ENCODE measurements around the gene NRP2. TPM values are rescaled to one million over a fixed set of nuclear protein-coding genes. Genes with fewer than 3 reads are reported as not detected.

The NRP2 gene
- total RNA-seq, 2 experiments from 2014 or later: 1.5 to 3.8 TPM

- no peak overlapping the region for H3K4me3 Mint-ChIP-seq
- CTCF ChIA-PET: interaction anchor here (0.6 to 1.1 kb wide), 3 partner anchors 10 to 295 kb away, joined by 3 read pairs; no protein-coding TSS in a partner anchor
- H3K27me3 Mint-ChIP-seq: no peaks in the 10 kb centered on the region
- no peak overlapping the region for H3K27ac Mint-ChIP-seq
- peaks cover 2% of the 10 kb centered on the region for H3K4me1 Mint-ChIP-seq
- no peaks in the 10 kb centered on the region for H3K9me3 Mint-ChIP-seq (ENCODE audit: low read depth)
- ATAC-seq (no peak), DNase-seq (no peak)
- POLR2A ChIA-PET: no interaction called here
- no peaks in the 10 kb centered on the region for H3K36me3 Mint-ChIP-seq (ENCODE audit: low read depth)
- intact Hi-C loops (cut with DNase I, micrococcal nuclease): no loop called here
These were observed 31.4 kb upstream of the NRP2 start for GRCh38 chr2:205650931-205651330.

DNA sequence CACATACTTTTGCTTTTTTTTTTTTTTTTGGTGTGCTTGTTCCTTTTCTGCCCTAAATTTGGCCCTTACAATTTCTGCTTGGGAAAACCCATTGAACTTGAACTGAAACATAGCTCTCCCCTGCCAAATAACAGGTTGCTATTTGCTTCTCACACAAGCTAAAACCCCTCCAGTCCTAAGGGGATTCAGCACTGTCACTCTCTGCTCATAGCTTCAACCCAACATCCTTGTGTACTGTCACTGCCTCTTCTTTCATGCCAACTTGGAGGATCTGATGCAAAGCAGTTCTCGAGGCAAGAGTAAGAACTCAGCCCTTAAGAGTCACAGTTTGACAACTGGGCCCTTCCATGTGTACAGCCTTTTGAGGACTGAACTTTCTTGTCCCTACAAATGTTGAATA lies 30.6 kb upstream of the NRP2 start:
- ATAC-seq (no peak), DNase-seq (no peak)
- intact Hi-C loops (cut with DNase I, micrococcal nuclease): no loop called here
- CTCF ChIA-PET: interaction anchor here (0.7 to 1.0 kb wide), 3 partner anchors 21 to 294 kb away, joined by 3 to 4 read pairs (median 4); no protein-coding TSS in a partner anchor
- Mint-ChIP-seq H3K4me1 (peaks cover 2% of the 10 kb centered on the region), H3K4me3 (no peak overlapping the region), H3K9me3 (ENCODE audit: low read depth) (no peaks in the 10 kb centered on the region), H3K27ac (no peak overlapping the region), H3K36me3 (ENCODE audit: low read depth) (no peaks in the 10 kb centered on the region), H3K27me3 (peaks cover 2% of the 10 kb centered on the region)
- POLR2A ChIA-PET: no interaction called here

- no peak overlapping the region for H3K27ac Mint-ChIP-seq
- H3K27me3 Mint-ChIP-seq: peaks cover 2% of the 10 kb centered on the region
- ChIA-PET CTCF (interaction anchor here (0.6 to 1.2 kb wide), 2 partner anchors 21 to 1248 kb away, joined by 3 read pairs; no protein-coding TSS in a partner anchor), POLR2A (no interaction called here)
- no peak for DNase-seq
- H3K36me3 Mint-ChIP-seq (ENCODE audit: low read depth): no peaks in the 10 kb centered on the region
- no peaks in the 10 kb centered on the region for H3K9me3 Mint-ChIP-seq (ENCODE audit: low read depth)
- ATAC-seq: no peak
- intact Hi-C loops (cut with DNase I, micrococcal nuclease): no loop called here
- peaks cover 5% of the 10 kb centered on the region for H3K4me1 Mint-ChIP-seq
- H3K4me3 Mint-ChIP-seq: no peak overlapping the region
These were observed 27.3 kb upstream of the NRP2 start for GRCh38 chr2:205654878-205655605.

- no peaks in the 10 kb centered on the region for H3K36me3 Mint-ChIP-seq (ENCODE audit: low read depth)
- ATAC-seq (no peak), DNase-seq (no peak)
- H3K27me3 Mint-ChIP-seq: peaks cover 2% of the 10 kb centered on the region
- H3K27ac Mint-ChIP-seq: no peak overlapping the region
- no peaks in the 10 kb centered on the region for H3K9me3 Mint-ChIP-seq (ENCODE audit: low read depth)
- peaks cover 13% of the 10 kb centered on the region for H3K4me1 Mint-ChIP-seq
- POLR2A ChIA-PET: no interaction called here
- CTCF ChIA-PET: interaction anchor here (0.5 to 1.2 kb wide), 2 partner anchors 20 to 80 kb away, joined by 3 read pairs; no protein-coding TSS in a partner anchor
- intact Hi-C loops (cut with DNase I, micrococcal nuclease): no loop called here
- H3K4me3 Mint-ChIP-seq: no peak overlapping the region
These were observed 26.4 kb upstream of the NRP2 start for GRCh38 chr2:205655779-205656456.

- Mint-ChIP-seq H3K4me1 (peaks cover 19% of the 10 kb centered on the region), H3K27ac (no peak overlapping the region), H3K9me3 (ENCODE audit: low read depth) (no peaks in the 10 kb centered on the region), H3K27me3 (peaks cover 2% of the 10 kb centered on the region), H3K36me3 (ENCODE audit: low read depth) (no peaks in the 10 kb centered on the region), H3K4me3 (no peak overlapping the region)
- ATAC-seq (no peak), DNase-seq (no peak)
- POLR2A ChIA-PET: no interaction called here
- CTCF ChIA-PET: interaction anchor here (1.2 kb wide), 1 partner anchor 20 kb away, joined by 3 read pairs; no protein-coding TSS in a partner anchor
- intact Hi-C loops (cut with DNase I, micrococcal nuclease): no loop called here
These were observed 25.8 kb upstream of the NRP2 start for GRCh38 chr2:205656461-205656860.

DNA sequence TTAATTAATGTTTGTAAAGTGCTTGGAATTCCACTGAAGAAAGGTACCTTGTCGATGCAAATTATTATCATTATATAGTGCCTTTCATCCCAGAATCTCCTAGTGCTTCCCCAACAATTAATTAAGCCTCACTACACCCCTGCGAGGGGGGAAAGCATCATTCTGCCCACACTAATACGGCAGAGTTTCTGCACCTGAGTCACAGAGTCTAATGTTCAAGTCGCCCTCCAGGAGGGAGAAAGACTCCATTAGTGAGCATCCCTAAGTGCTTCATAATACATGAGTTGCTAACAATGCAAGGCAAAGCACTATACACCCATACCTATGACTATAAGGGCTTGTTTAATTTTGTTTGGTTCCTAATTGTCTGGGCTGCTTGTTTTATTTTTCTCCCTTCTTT lies 25.4 kb upstream of the NRP2 start:
- intact Hi-C loops (cut with DNase I, micrococcal nuclease): no loop called here
- no peak for ATAC-seq
- H3K36me3 Mint-ChIP-seq (ENCODE audit: low read depth): no peaks in the 10 kb centered on the region
- no peak overlapping the region for H3K4me3 Mint-ChIP-seq
- no peak for DNase-seq
- peaks cover 20% of the 10 kb centered on the region for H3K4me1 Mint-ChIP-seq
- ChIA-PET POLR2A (no interaction called here), CTCF (no interaction called here)
- H3K27me3 Mint-ChIP-seq: peaks cover 2% of the 10 kb centered on the region
- no peak overlapping the region for H3K27ac Mint-ChIP-seq
- no peaks in the 10 kb centered on the region for H3K9me3 Mint-ChIP-seq (ENCODE audit: low read depth)

DNA sequence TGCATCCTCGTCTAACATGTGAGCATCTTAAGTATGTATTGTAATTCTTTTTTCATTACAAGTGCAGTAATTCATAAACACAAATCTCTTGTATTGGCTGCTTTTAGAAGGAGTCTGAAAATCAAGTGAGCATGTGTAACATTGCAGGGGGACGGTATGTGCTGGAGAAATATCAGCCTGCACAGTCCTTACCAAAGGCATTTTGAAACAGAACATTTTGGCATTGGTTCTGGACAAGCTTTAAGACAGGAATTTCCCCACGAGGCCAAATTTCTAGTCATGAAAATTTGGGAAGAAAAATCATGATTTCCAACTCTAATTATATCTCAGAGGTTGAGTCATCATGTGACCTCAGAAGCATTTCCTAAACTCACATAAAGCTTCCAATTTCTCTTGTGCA lies 24.7 kb upstream of the NRP2 start:
- intact Hi-C loops (cut with DNase I, micrococcal nuclease): no loop called here
- Mint-ChIP-seq H3K9me3 (ENCODE audit: low read depth) (no peaks in the 10 kb centered on the region), H3K4me3 (no peak overlapping the region), H3K27ac (no peak overlapping the region), H3K27me3 (peaks cover 2% of the 10 kb centered on the region), H3K36me3 (ENCODE audit: low read depth) (no peaks in the 10 kb centered on the region), H3K4me1 (peaks cover 23% of the 10 kb centered on the region)
- ATAC-seq (no peak), DNase-seq (no peak)
- POLR2A ChIA-PET: no interaction called here
- CTCF ChIA-PET: interaction anchor here (0.7 kb wide), 1 partner anchor 366 kb away, joined by 4 read pairs; no protein-coding TSS in a partner anchor

- H3K27me3 Mint-ChIP-seq: peaks cover 2% of the 10 kb centered on the region
- intact Hi-C loops (cut with DNase I, micrococcal nuclease): no loop called here
- ChIA-PET CTCF (no interaction called here), POLR2A (no interaction called here)
- no peak overlapping the region for H3K4me3 Mint-ChIP-seq
- H3K4me1 Mint-ChIP-seq: peaks cover 23% of the 10 kb centered on the region
- no peak overlapping the region for H3K27ac Mint-ChIP-seq
- DNase-seq: no peak
- peak; percentile 69 for ATAC-seq
- H3K36me3 Mint-ChIP-seq (ENCODE audit: low read depth): no peaks in the 10 kb centered on the region
- no peaks in the 10 kb centered on the region for H3K9me3 Mint-ChIP-seq (ENCODE audit: low read depth)
These were observed 24.2 kb upstream of the NRP2 start for GRCh38 chr2:205658068-205658467.

- Mint-ChIP-seq H3K27me3 (peaks cover 2% of the 10 kb centered on the region), H3K36me3 (ENCODE audit: low read depth) (no peaks in the 10 kb centered on the region), H3K9me3 (ENCODE audit: low read depth) (no peaks in the 10 kb centered on the region), H3K4me1 (peaks cover 23% of the 10 kb centered on the region), H3K27ac (no peak overlapping the region), H3K4me3 (no peak overlapping the region)
- no peak for DNase-seq
- intact Hi-C loops (cut with DNase I, micrococcal nuclease): no loop called here
- ChIA-PET POLR2A (no interaction called here), CTCF (no interaction called here)
- no peak for ATAC-seq
These were observed 23.7 kb upstream of the NRP2 start for GRCh38 chr2:205658572-205658971.

- POLR2A ChIA-PET: interaction anchor here (0.6 kb wide), 1 partner anchor 391 kb away, joined by 5 read pairs; no protein-coding TSS in a partner anchor
- Mint-ChIP-seq H3K27me3 (peaks cover 2% of the 10 kb centered on the region), H3K27ac (no peak overlapping the region), H3K36me3 (ENCODE audit: low read depth) (no peaks in the 10 kb centered on the region), H3K9me3 (ENCODE audit: low read depth) (no peaks in the 10 kb centered on the region), H3K4me3 (no peak overlapping the region), H3K4me1 (peaks cover 23% of the 10 kb centered on the region)
- no peak for ATAC-seq
- CTCF ChIA-PET: interaction anchor here (0.6 to 1.5 kb wide), 5 partner anchors 16 to 1825 kb away, joined by 3 to 6 read pairs (median 3); no protein-coding TSS in a partner anchor
- DNase-seq: no peak
- intact Hi-C loops (cut with DNase I, micrococcal nuclease): no loop called here
These were observed 22.4 kb upstream of the NRP2 start for GRCh38 chr2:205659922-205660321.

DNA sequence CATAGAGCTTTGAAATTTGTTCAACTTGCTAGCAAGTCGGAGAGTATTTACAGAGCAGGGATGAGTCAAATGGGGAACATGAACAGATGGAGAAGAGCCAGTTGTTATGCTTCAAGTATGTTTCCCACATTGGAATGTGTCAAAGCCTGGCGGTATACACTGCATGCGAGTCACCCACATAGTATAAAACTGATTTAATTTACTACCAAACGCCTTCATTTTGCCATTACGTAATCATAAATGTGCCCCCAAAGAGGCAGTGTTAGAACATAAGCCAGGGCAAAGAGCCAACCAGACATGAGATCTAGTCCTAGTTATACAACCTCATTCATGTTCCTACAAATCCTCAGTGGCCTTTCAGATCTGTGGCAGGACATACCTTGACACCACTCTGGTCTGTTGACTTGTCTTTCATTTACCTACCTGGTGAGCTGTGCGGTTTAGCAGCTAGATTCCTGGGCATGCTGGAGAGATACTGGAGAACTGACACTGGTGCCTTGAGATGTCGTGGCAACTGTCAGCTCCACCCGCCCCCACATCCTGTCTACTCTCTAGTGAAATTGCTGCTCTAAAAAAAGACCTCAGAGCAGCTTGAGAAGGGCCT lies 21.7 kb upstream of the NRP2 start:
- Mint-ChIP-seq H3K4me3 (no peak overlapping the region), H3K27me3 (peaks cover 2% of the 10 kb centered on the region), H3K36me3 (ENCODE audit: low read depth) (no peaks in the 10 kb centered on the region), H3K27ac (peak overlapping the region; percentile 48), H3K4me1 (peaks cover 20% of the 10 kb centered on the region), H3K9me3 (ENCODE audit: low read depth) (no peaks in the 10 kb centered on the region)
- ChIA-PET CTCF (interaction anchor here (0.9 to 1.5 kb wide), 3 partner anchors 15 to 71 kb away, joined by 3 to 6 read pairs (median 3); no protein-coding TSS in a partner anchor), POLR2A (no interaction called here)
- intact Hi-C loops (cut with DNase I, micrococcal nuclease): no loop called here
- DNase-seq (peak; percentile 68), ATAC-seq (peak; percentile 83)
